ENCODE results near the gene TTI1.

Gene TTI1

DNA sequence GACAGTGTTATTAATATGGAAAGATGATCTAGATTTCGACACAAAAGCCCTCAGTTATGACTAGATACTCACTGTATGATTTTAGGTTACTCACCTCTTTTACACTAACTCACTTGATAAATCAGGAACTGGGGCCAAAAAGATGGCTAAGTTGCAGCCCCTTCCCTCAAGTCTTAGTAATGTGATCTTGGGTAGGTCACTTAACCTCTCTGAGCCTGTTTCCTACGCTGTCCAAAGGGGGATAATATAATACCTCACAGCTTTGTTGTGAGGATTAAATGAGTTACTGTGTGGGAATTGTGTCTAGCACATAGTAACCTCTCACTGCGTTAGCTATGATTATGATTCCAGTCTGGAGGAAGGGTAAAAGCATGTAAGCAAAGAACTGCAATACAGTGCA, 1.3 kb downstream of the TTI1 start:
- Mint-ChIP-seq H3K36me3 (ENCODE audit: low read depth) (peaks cover 45% of the 10 kb centered on the region), H3K9me3 (peaks cover 9% of the 10 kb centered on the region), H3K27ac (peak overlapping the region; percentile 84 to 96 (median 86)), H3K4me3 (peak overlapping the region; percentile 96 to 98 (median 97)), H3K4me1 (peaks cover 29% of the 10 kb centered on the region), H3K27me3 (ENCODE audit: low read depth) (no peaks in the 10 kb centered on the region)
- TF ChIP-seq, protein P1, sequence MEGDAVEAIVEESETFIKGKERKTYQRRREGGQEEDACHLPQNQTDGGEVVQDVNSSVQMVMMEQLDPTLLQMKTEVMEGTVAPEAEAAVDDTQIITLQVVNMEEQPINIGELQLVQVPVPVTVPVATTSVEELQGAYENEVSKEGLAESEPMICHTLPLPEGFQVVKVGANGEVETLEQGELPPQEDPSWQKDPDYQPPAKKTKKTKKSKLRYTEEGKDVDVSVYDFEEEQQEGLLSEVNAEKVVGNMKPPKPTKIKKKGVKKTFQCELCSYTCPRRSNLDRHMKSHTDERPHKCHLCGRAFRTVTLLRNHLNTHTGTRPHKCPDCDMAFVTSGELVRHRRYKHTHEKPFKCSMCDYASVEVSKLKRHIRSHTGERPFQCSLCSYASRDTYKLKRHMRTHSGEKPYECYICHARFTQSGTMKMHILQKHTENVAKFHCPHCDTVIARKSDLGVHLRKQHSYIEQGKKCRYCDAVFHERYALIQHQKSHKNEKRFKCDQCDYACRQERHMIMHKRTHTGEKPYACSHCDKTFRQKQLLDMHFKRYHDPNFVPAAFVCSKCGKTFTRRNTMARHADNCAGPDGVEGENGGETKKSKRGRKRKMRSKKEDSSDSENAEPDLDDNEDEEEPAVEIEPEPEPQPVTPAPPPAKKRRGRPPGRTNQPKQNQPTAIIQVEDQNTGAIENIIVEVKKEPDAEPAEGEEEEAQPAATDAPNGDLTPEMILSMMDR (IDR thresholded peaks at IDR 0.05; ENCODE audit: unreplicated experiment in 3 of 3): no peak

DNA sequence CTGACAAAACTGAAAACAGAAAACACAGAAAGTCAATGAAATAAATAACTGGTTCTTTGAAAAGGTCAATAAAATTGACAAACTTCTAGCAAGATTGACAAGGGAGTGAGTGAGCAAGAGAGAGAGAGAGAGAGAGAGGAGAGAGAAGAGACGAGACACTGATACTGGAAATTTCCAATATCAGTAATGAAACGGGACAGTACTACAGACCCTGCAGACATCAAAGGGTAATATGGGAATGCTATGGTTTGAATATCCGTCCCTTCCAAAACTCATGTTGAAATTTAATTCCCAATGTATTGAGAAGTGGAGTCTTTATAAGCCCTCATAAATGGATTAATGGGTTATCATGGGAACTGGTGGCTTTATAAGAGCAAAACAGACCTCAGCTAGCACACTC, 3.8 kb downstream of the TTI1 start:
- H3K27me3 Mint-ChIP-seq (ENCODE audit: low read depth): no peaks in the 10 kb centered on the region
- H3K4me1 Mint-ChIP-seq: peaks cover 14% of the 10 kb centered on the region
- peaks cover 43% of the 10 kb centered on the region for H3K36me3 Mint-ChIP-seq (ENCODE audit: low read depth)
- H3K9me3 Mint-ChIP-seq: peaks cover 9% of the 10 kb centered on the region
- H3K4me3 Mint-ChIP-seq: peak overlapping the region in 2 of 3 experiments; percentile 22 to 32
- TF ChIP-seq, protein P1 (IDR thresholded peaks at IDR 0.05; ENCODE audit: unreplicated experiment in 3 of 3): no peak
- H3K27ac Mint-ChIP-seq: no peak overlapping the region

DNA sequence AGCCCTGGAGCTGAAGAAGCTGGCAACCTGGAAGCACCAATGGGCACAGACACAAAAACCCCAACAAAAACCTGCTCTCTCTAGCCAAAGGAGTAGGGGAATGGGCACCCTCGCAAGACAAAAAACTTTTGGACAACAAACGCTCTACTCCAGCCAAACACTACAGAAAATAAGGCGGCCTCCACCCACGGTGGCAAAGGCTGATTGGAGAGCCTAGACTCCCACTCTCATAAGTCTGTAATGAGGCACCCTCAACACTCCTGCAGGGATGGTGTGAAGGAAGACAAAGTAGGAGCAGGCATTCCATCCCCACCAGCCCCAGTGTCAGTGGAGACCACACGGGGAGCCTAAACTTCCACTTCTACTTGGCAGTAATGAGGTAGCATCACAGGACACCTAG, 8.8 kb downstream of the TTI1 start:
- Mint-ChIP-seq H3K36me3 (ENCODE audit: low read depth) (peaks cover 42% of the 10 kb centered on the region), H3K4me1 (peaks cover 34% of the 10 kb centered on the region), H3K9me3 (peaks cover 6% of the 10 kb centered on the region), H3K4me3 (peak overlapping the region in 1 of 3 experiments; percentile 24), H3K27ac (peak overlapping the region; percentile 67 to 90 (median 88)), H3K27me3 (ENCODE audit: low read depth) (peaks cover 4% of the 10 kb centered on the region)
- TF ChIP-seq, protein P1 (IDR thresholded peaks at IDR 0.05; ENCODE audit: unreplicated experiment in 3 of 3): no peak

DNA sequence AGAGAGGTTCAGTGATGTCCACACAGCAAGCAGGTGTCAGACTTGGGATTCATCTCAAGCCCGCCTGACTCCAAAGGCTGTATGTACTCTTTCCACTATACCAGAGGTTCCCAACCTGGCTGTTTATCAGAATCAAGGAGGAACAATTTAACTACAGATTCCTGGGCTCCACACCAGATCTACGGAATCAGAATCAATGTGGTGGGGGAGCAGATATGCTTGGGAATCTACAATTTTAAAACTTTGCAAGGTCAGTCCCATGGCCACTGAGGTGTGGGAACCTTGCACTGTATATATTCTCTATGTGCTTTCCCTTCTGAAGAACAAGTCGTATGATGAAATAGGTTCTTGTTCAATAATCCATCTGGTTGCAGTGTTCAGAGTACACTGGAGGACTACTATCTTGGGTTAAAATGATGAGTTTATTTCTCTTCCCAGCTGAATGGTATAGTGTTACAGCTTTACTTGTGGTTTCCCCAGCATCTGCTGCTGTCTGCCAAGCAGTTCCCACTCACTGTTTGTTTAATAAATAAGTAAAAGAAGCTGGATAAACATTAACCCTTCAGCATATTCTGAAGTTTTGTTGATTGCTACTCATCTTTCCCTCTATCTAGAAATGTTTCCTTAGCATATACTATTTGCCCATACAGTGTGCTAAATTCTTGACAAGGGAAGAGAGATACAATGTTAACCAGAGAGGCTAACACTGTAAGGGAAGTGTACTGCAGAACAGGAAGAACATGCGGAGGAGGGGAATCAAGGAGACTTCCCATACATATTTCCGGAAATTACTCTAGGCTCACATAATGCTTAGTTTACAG, 9.9 kb downstream of the TTI1 start:
- Mint-ChIP-seq H3K27ac (peak overlapping the region; percentile 88 to 93 (median 90)), H3K4me3 (peak overlapping the region in 1 of 3 experiments; percentile 8), H3K36me3 (ENCODE audit: low read depth) (peaks cover 45% of the 10 kb centered on the region), H3K27me3 (ENCODE audit: low read depth) (peaks cover 4% of the 10 kb centered on the region), H3K4me1 (peaks cover 34% of the 10 kb centered on the region), H3K9me3 (peaks cover 7% of the 10 kb centered on the region)
- TF ChIP-seq, protein P1 (IDR thresholded peaks at IDR 0.05; ENCODE audit: unreplicated experiment in 3 of 3): no peak

DNA sequence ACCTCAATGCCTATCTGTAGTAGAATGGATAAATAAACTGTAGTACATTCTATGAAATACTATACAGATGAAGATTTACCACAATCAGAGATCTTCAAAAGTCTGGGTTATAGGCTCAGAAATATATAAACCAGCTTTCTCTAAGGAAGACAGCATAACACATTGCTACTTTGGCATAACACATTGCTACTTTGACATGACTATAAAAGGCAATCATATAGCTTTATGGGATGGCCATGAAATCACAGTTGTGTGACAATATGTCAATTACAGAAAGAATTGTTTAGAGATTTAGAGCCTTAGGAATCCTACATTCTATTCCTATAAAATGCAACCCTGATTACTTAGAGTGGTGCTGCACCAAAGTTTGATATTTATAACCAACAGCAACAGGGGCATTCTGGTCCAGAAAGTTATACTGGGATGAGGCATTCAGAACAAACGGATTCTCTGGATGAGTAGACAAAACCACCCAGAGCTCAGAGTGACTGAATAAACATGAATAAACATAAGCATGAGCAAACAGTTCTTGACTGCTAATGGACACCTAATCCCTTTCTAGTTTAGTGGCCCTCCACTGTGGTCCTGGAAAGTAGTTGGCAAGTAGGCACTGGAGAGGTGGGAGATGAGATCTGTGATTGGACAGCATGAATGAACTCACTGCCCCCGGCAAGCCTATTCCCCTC, 12.0 kb downstream of the TTI1 start:
- Mint-ChIP-seq H3K27ac (peak overlapping the region in 2 of 3 experiments; percentile 44 to 77), H3K4me1 (peaks cover 34% of the 10 kb centered on the region), H3K4me3 (no peak overlapping the region), H3K36me3 (ENCODE audit: low read depth) (peaks cover 53% of the 10 kb centered on the region), H3K9me3 (peaks cover 20% of the 10 kb centered on the region), H3K27me3 (ENCODE audit: low read depth) (peaks cover 4% of the 10 kb centered on the region)
- TF ChIP-seq, protein P1 (IDR thresholded peaks at IDR 0.05; ENCODE audit: unreplicated experiment in 3 of 3): no peak
